GM19395 (cell line): Measurements from ENCODE around the gene CACNA2D1.
"Not testable (repeated sequence)": the region's sequence is repeated elsewhere in the genome, so short reads cannot be mapped to it uniquely, and the experiment has no call there.

Source experiments
- ATAC-seq: cut with Tn5 transposase; IDR thresholded peaks from one replicate; pipeline ENCODE4 v1.9.1; 2021; ENCODE audit warnings: mild to moderate bottlenecking, moderate library complexity; ENCODE audit not compliant: unreplicated experiment

Gene CACNA2D1

DNA sequence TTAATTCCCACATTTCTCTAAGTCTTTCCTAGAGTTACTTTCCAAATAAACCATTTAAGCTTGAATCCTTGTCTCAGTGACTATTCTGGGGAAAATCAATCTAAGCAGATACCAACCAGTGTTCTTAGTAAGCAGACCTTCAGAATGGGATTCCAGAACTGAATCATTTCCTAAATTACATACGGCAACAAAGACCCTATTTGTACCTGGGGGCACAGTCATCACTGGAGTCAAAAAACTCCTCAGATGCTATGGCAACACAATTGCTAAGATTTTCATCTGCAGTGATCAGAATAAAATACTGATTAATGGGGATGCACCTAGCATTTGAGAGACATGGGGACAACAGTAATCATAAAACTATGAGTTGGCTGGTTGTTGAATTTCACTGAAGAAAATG, 389.0 kb downstream of the CACNA2D1 start:
- no peak for ATAC-seq

DNA sequence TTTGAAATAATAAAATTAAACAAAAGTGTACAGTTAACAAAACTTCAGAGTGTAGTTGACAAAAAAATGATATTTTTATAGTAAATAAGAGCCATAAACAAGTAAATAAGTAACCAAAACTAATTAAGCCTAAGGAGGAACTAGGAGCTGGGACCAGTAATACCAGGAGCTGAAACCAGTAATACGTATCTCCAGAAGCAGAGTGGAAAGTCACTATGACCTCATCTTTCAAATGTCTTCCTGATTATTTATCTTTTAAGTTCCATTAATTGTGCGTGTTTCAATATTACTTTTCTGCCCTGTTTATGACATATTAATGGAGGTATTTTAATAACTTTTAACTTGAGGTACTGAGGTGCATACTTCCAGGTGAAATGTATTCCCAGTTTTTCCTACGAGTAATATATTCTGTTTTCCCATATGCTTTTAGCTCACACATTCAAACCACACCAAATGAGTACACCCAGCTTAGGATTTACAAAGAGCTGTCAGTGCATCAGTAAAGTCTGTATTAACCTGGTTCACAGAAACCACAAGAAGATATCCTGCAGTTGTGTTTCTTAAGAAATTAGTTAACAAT, 390.0 kb downstream of the CACNA2D1 start:
- ATAC-seq = no peak

DNA sequence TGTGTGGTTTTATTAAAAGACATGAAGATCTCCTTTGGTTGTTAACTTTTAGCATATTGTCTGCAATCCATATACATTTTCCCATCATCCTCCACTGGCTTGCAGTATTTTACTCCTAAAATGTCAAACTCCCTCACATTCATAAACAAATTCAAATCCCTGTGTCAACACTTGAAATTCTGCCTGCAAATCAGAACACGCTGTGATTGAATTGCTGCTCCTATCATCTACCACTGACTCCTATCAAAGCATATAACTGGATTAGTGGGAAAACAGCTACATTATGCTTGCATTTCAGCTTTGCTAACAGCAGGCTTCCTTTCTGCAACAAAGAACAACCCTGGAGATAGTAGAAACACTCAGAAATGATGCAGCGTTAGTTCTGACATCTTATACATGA, 392.0 kb downstream of the CACNA2D1 start:
- ATAC-seq = no peak

DNA sequence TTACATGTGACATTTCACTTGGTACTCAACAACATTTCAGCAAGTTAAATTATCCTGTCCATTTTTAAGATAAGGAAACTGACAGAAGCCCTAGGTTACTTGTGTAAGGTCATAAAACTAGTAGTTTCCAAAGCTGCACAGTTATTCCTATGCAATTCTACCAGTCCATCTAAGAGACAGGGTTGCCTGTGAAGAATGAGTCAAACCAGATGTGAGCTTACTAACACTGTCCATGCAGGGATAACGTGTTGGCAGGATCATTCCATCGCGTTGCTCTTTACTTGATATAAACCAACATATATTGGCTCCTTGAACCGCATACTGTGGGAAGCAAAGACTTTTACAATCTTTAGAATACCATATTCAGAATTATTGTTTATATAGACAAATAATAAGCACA, 392.8 kb downstream of the CACNA2D1 start:
- no peak for ATAC-seq

DNA sequence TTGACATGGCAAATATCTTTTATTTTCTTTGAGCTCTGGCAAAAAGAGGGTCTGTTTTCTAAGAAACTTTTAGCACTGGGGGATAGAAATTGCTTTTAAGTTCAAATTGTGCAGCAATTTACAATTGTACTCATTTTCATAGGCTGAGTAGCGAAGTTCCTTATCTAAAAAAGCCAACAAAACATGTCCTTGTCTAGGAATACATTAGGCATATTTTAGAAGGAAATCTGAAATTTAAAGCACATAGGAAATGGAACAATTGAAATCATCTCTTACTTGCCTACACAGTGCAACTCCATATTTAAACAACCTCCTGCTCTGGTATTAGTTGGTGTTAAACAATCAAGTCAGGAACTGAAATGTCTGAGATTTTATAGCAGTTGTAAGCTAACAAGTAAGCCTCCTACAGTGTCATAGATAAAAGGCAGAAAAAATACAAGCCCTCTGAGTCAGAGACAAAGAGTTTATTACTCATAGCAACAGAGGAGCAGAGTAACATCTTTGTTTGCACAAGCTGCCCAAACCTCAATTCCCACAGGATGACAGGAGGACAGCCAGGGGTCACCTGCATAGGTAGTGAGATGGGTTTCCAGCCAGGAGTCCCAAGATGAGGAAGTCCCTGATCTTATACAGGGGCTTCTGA, 393.6 kb downstream of the CACNA2D1 start:
- ATAC-seq = no peak

DNA sequence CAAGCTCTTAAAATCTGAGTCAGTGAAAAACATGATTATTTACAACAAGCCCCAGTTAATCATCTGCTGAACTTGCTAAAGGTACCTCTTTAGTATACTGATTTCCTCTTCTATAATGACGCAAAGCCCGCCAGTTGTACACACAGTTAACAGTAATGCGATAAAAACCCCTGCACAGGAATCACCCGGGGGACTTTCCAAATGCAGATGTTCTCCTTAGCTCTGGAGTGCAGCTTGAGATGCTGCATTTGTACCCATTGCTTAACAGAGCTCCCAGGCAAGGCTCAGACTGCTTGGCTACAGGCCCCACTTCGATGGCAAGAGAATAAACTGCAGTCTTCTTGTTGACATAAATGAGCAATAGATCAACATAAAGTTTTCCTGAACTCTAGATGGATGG, 394.1 kb downstream of the CACNA2D1 start:
- no peak for ATAC-seq

DNA sequence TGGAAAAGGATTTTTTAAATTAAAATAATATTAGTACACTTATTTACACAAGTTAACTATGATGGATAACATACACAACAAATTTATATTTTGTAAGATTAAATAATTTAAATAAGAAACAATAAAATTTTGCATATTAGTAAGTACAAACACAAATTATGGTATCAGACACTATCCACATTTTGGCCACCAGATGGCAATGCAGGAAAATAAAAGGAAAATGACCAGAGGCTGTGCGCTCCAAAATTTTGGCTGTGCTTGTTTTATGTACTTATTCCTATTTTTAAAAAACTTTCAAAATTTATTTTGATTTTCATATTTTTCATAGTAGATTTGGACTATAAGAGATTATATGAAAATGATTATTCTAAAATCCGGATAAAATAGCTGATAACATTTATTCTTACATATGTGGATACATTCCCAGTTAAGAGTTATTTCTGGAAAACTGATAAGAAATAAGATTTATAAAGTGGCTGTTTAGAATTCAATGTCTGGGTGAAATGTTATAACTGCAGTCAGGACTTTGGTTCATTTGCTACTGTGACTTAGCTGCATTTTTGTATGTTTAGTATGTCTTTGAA, 399.0 kb downstream of the CACNA2D1 start:
- peak; percentile 74 for ATAC-seq

DNA sequence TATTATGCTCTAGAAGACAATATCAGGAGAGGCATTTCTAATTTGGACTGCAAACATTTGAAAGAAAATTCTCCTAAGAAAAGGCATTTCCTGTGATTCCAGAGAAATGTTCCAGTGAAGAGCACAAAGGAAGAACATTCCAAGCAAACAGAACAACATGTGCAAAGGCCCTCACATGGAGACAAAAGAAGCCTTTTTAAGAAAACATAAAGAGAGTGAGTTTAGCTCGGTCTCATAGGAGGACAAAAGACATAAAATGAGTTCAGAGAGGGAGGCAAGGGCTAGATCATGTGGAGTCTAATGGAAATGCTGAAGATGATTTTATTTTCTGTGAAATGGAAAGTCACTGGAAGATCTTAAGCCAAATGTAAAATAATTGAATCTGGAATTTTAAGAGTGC, 404.0 kb downstream of the CACNA2D1 start:
- ATAC-seq = no peak

DNA sequence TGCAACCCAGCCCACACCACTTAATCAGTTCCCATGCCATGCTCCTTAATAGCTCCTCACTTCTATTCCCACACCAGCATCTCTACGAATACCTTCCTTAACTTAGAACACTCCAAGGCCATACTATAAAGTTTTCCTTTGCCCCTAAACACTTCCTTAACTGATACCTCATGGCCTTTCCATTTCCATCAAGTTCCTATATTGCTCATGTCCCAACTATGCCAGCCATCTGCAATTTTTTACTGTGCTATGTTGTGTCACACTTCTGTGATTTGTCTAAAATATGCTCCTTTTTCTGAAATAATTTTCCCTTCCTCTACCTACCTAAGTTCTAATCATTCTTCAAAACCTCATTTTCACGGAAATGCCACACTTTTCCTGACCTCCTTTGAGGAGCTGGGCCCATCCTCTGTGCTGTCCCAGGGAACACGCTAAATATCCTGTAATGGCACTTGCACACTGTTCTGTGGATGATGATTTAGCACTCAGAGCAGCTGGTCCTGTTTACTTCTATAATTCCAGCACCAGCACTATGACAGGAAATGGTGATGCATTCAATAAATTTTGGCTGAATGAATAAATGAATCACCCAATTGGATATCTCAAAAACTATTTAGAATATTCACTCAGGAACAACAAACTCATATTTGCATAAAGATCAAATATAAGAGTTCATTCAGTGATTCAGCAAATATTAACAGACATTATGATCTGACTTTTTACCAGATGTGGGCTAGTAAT, 407.3 kb downstream of the CACNA2D1 start:
- ATAC-seq = no peak

DNA sequence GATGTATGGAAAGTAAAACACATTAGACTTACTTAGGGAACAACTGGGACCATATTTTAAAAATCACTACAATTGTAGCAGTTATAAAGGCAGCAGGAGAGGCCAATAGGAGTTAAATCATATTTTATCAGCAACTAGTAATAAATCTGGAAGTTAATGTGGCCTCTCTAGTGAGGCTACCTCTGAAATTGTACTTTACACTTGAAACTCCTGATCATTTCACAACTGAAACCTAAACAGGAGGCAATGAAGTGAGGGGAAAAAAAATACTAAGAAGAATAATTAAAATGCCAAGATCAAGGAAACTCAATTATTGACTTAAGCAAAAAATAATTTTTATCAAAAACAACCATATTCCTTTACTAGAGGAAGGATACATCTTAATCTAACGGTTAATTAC, 408.1 kb downstream of the CACNA2D1 start:
- no peak for ATAC-seq

DNA sequence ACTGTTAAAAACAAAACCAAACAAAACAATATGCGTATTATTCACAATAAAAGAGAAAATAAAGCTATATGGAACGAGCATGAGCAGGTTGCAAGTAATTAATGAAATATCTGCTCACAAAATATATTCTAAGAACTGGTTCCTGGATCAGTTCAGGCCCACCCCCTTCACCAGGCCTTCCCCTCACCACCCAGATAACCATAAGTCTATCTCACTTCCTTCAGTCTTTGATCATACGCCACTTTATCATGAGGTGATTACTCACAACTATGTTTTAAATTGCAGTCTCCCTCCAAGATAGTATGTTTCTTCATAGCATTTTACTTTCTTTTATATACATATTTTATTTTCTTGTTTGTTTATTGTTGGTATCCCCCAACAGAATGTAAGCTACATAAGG, 410.7 kb downstream of the CACNA2D1 start:
- ATAC-seq = no peak

DNA sequence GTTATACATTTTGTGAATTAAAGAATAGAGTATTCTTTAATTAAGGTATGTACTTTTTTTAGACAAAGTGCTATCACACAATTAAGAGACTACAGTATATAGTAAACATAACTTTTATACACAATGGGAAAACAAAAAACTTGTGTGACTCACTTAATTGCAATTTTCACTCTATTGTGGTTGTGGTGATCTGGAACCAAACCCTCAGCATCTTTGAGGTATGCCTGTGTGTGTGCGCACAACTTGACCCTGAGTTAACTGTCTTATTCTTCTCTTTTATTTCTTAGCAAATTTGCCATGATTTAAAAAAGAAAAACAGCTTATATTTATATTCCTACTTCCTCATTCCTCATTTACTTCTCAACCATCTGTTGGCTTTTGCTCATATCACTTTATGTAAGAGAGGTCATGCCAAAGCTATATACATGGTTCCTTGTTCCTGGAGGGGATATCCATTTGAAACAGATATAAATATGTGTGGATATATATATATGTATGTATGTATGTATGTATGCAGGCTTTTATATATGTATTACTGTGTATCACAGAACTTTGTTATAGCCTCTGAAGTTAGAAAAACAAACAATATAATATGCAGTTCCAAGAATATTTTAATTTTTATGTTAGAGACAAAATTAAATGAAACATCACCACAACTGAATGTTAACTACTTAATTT, 414.2 kb downstream of the CACNA2D1 start:
- ATAC-seq = no peak

DNA sequence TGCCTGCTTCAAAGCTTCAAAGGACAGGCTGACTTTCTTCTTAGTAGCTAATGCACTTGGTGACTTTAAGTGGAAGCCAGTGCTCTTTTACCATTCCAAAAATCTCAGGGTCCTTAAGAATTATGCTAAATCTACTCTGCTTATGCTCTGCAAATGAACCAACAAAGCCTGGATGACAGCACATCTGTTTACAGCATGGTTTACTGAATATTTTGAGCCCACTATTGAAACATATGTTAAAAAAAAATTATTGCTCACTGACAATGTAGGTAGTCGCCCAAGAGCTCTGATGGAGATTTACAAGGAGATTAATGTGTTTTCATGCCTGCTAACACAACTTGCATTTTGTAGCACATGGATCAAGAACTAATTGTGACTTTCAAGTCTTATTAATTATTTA, 415.5 kb downstream of the CACNA2D1 start:
- no peak for ATAC-seq

DNA sequence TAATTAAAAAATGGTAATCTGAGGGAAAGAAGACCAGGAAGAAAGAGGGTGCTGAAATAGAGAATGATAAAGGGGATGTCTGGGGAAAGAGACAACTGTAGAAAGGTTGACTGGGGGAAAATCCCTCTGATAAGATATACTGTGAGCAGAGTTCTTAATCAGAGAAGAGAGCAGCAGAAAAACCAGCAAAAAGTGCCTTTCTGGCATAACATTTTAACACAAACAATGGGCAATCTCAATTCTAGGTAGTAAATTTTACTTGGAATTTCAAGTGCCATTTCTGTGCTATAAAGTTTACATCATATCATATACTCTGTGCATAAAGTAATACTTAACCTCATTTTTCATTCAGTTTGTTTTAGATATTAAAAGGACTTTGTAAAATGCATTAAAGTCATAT, 421.9 kb downstream of the CACNA2D1 start:
- ATAC-seq = no peak

DNA sequence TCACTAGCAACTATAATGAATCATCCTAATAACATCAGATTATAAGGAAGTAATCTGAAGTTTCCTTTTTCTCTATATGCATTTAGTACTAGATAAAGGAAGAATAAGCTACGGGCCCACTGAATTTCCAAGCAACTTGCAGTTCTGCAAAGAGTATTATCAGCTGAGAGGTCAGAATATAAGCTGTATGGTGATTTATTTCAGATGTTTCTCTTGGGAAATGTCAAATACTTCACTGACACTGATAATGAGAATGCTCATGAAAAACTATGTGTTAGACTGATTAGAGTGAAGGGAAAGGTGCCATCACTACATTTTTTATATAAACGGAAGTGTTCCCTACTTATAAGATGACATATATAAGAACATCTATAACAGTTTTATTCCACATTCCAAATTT, 422.5 kb downstream of the CACNA2D1 start:
- ATAC-seq = no peak

DNA sequence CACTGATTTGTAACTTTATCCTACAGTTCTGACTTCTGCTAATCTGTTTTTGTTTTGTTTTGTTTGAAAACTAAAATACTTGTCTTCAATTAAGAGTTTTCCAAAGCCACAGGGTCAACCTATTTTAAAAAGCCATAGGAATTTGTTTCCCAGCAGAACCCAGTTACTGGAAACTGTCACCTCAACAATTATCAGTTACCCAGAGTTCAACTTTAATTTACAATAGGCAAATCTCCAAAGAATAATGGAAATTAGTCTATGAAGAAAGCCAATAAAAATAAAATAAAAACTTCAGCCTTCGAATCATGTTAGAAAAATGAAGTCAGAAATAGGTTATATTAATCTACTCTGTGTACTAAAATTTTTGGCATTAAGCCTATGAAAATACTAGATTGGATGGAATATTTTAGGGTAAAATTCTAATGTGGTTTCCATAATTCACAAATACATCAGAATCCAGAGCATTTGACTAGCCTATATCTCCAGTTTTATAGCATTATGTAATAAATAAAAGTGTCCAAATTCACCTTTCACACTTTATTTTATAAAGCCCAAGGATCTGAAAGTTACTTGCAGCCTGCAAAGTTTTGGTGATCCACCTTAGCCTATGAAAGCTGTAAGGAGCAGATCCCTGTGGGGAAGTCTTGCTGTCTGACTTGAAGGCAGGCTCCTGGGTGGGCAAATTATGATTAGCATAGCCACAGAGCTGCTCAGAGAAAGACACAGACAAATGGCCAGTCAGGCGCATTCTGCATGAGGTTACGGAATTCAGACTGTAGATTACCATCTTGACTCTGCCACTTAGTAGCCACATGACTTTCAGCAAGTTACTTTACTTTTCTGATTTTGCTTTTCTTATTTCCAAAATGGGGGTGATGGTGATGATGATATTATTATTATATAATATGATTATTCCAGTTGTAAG, 423.8 kb downstream of the CACNA2D1 start:
- no peak for ATAC-seq

DNA sequence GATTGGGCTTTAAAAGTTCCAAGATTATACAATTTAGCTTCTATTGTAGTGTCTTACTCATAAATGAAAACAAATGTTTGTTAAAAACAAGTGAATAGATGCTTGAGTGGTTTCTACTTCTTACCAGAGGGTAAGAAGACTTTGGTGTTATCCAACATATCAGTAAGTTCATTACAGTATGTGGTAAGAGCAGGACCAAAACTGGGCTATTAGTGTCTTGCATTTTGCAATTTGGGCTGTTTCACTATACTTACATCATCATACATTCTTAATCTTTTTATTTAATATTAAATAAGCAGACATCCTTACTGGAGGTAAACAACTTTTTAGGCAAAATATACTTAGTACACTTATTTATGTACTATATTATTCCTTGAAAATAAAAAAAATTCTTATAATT, 425.4 kb downstream of the CACNA2D1 start:
- ATAC-seq = no peak

DNA sequence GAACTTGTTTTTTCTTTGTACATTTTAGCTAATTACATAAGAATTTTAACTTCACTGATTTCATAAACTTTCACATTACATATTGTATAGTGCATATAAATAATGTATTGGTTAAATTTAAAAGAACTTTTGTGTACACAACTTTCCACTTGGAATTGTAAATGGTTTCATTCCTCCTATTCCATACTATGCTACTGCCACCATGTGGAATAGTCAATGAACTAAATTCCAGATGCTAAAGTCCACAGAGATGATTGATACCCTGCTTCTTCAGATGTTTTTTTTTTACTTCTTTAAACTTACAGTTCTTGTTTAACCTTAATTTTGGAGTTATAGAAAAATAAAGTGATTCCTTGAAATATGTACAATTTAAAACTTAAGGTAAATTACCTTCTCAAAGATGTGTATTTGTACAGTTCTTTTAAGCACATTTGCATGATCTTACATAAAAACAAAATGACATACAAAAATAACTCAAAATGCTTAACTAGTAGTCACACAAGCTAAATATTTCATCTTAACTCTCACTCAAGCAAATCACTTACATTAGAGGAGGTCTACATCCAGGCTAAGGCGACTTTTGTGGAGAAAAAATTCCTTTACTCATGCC, 426.1 kb downstream of the CACNA2D1 start:
- no peak for ATAC-seq

DNA sequence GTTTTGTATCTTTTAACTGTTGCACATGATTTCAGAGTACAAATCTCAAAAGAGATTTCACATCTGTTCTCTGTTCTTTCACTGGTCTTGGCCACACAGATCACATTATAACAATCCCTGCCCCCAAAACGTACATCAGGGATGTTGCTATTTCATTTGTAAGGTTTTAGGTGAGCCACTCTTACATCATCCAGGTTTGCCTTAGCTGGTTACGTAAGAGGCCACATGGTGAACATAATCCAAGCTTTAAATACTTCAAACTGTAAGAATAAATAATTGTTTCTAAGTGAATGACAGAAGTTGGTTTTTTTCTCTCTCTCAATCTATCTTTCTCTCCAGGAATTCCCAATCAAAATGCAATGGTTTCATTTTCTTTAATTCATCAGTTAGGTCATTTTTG, 427.8 kb downstream of the CACNA2D1 start:
- no peak for ATAC-seq

DNA sequence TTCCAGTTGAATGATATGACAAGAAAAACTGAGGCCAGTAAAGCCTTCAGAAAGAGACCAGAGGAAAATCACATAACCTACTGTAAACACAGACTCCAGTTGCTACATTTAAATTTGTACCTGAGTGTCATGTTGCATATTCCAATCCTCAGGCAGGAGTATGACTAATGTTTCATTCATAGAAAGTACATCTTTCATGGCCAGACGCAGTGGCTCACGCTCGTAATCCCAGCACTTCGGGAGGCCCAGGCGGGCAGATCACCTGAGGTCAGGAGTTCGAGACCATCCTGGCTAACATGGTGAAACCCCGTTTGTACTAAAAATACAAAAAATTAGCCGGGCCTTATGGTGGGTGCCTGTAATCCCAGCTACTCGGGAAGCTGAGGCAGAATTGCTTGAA, 429.0 kb downstream of the CACNA2D1 start:
- ATAC-seq = not testable (repeated sequence)
